GM12878 (cell line): ENCODE results near the gene STX12.

Experiments used
- MYC ChIP-seq: IDR thresholded peaks from 2 replicates; pipeline ENCODE4 v1.6.1; 2011; ENCODE audit warnings: mild to moderate bottlenecking, low read length, moderate library complexity, inconsistent platforms; ENCODE audit not compliant: insufficient read depth, insufficient replicate concordance, insufficient read length, severe bottlenecking
- RBBP5 ChIP-seq: fragments of 200-600 bp; sonication (generic); conservative IDR thresholded peaks from 2 replicates; pipeline ENCODE4 v1.6.1; 2016
- RCOR1 ChIP-seq: conservative IDR thresholded peaks from 2 replicates; pipeline ENCODE4 v1.6.1; 2012; ENCODE audit warnings: low read depth, low read length, improper control_type of control experiment
- YY1 ChIP-seq: IDR thresholded peaks from 2 replicates; pipeline ENCODE4 v1.6.1; 2011; ENCODE audit warnings: low read depth, mild to moderate bottlenecking, low read length
- TF ChIP-seq, protein P1 (sequence below), 3 experiments: IDR thresholded peaks in 2 of 3; conservative IDR thresholded peaks in 1 of 3; 2 replicates each; pipeline ENCODE4 v1.5.1; 2011; ENCODE audit warnings: low read depth in 3 of 3, low read length in 3 of 3, mild to moderate bottlenecking in 3 of 3, control low read depth in 2 of 3, moderate library complexity in 2 of 3, inconsistent platforms in 1 of 3, mixed read lengths in 1 of 3; ENCODE audit not compliant: control insufficient read depth in 2 of 3, insufficient read depth in 1 of 3; ENCODE audit errors: extremely low read depth in 1 of 3

DNA sequence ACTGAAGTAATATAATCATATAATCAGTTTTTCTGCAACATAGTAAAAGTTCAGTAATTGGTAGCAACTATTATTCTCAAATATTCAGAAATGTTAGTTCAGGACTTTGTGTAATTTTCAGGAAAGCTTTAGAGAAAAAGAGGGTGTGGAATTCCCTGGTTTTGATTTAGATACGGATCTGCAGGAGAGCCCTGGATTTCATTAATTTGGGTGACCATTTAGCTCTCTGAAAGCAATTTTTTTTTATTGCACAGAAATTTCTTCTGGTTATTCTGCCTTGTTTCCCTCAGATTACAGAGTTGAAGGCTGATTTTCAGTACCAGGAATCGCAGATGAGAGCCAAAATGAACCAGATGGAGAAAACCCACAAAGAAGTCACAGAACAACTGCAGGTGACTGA lies 13.8 kb upstream of the STX12 start:
- TF ChIP-seq MYC, result no peak
- TF ChIP-seq YY1, result no peak
- TF ChIP-seq, protein P1, sequence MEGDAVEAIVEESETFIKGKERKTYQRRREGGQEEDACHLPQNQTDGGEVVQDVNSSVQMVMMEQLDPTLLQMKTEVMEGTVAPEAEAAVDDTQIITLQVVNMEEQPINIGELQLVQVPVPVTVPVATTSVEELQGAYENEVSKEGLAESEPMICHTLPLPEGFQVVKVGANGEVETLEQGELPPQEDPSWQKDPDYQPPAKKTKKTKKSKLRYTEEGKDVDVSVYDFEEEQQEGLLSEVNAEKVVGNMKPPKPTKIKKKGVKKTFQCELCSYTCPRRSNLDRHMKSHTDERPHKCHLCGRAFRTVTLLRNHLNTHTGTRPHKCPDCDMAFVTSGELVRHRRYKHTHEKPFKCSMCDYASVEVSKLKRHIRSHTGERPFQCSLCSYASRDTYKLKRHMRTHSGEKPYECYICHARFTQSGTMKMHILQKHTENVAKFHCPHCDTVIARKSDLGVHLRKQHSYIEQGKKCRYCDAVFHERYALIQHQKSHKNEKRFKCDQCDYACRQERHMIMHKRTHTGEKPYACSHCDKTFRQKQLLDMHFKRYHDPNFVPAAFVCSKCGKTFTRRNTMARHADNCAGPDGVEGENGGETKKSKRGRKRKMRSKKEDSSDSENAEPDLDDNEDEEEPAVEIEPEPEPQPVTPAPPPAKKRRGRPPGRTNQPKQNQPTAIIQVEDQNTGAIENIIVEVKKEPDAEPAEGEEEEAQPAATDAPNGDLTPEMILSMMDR (IDR thresholded peaks at IDR 0.05 in 2 of 3, conservative IDR thresholded peaks at IDR 0.05 in 1 of 3; ENCODE audit: control insufficient read depth in 2 of 3, extremely low read depth in 1 of 3, insufficient read depth in 1 of 3, low read depth in 3 of 3, low read length in 3 of 3), result no peak
- no peak for TF ChIP-seq RBBP5
- no peak for TF ChIP-seq RCOR1
